HepG2 (cell line): Measurements from ENCODE around the gene TTC22. TPM values are rescaled to one million over a fixed set of nuclear protein-coding genes. Genes with fewer than 3 reads are reported as not detected.

Source experiments
- ATAC-seq: fragments of 200-7000 bp; cut with Tn5 transposase; 3 replicates; pipeline ENCODE4 v1.9.1; 2020; ENCODE audit warnings: mild to moderate bottlenecking, moderate library complexity
- BruUV-seq: library from RNA; stranded (reverse); fragments of 400-500 nt; replicated peaks from 2 replicates; lab custom pipeline; 2021; lab: Mats Ljungman, UMichigan
- CTCF ChIA-PET: fragments of 300-600 bp; formaldehyde crosslinking; extraction: SDS; loops from one replicate; lab custom pipeline; 2021; ENCODE audit warnings: low total read pairs, inconsistent platforms, low intra/inter-chr PET ratio; lab: Yijun Ruan, JAX
- POLR2A ChIA-PET: fragments of 350-600 bp; sonication (Branson Sonifier 250); formaldehyde crosslinking; loops from one replicate; lab custom pipeline; 2020; ENCODE audit warnings: antibody characterized with exemption, inconsistent platforms; lab: Yijun Ruan, JAX
- DNase-seq: peaks from one replicate; pipeline ENCODE4 v3.0.0-alpha.2; 2015; ENCODE audit warnings: low spot score
- FAIRE-seq: peaks from 3 replicates; lab custom pipeline; 2011; peaks lifted over from hg19 to GRCh38; lab: Jason Lieb, UNC
- H2AFZ ChIP-seq: one replicate; pipeline ENCODE4 v1.6.1; 2011; ENCODE audit warnings: low read length, inconsistent platforms
- H3K27ac ChIP-seq: fragments of 300-600 bp; 3 replicates; pipeline ENCODE4 v1.8.0; 2011; ENCODE audit warnings: mixed run types, mild to moderate bottlenecking, mixed read lengths, low read length, inconsistent platforms; ENCODE audit not compliant: insufficient read depth; ENCODE audit errors: extremely low read length
- H3K27me3 ChIP-seq, 2 experiments: fragments of 200-600 bp in 1 of 2; 2 replicates in 1 of 2; 3 replicates in 1 of 2; pipeline versions ENCODE4 v1.6.0 to v1.8.0; 2011; ENCODE audit warnings: low read length in 2 of 2, mild to moderate bottlenecking in 2 of 2, moderate library complexity in 2 of 2, inconsistent platforms in 1 of 2; ENCODE audit not compliant: insufficient read depth in 2 of 2, control insufficient read depth in 1 of 2
- H3K36me3 ChIP-seq, 2 experiments: fragments of 200-600 bp in 1 of 2; replicated peaks in 1 of 2; 2 replicates in 1 of 2; 3 replicates in 1 of 2; pipeline versions ENCODE4 v1.5.1 to v1.8.0; 2011; ENCODE audit warnings: low read length in 2 of 2, inconsistent platforms in 1 of 2; ENCODE audit not compliant: insufficient read depth in 2 of 2, control insufficient read depth in 1 of 2
- H3K4me1 ChIP-seq: 2 replicates; pipeline ENCODE4 v1.5.1; 2012; ENCODE audit warnings: low read length, inconsistent platforms; ENCODE audit not compliant: insufficient read depth
- H3K4me2 ChIP-seq: 2 replicates; pipeline ENCODE4 v1.6.0; 2011; ENCODE audit warnings: low read depth, low read length, inconsistent platforms
- H3K4me3 ChIP-seq, 3 experiments: fragments of 200-600 bp in 1 of 3; sonication (generic), shearing (Covaris generic) in 1 of 3; replicated peaks in 1 of 3; 2 replicates each; pipeline ENCODE4 v1.5.1; 2011 to 2016; ENCODE audit warnings: low read length in 3 of 3, inconsistent platforms in 2 of 3, low read depth in 2 of 3, mild to moderate bottlenecking in 2 of 3, control low read depth in 1 of 3, mixed read lengths in 1 of 3; ENCODE audit not compliant: insufficient read depth in 1 of 3
- H3K79me2 ChIP-seq: one replicate; pipeline ENCODE4 v1.6.1; 2011; ENCODE audit warnings: low read length, inconsistent platforms; ENCODE audit not compliant: insufficient read depth
- H3K9ac ChIP-seq: 2 replicates; pipeline ENCODE4 v1.6.0; 2011; ENCODE audit warnings: mild to moderate bottlenecking, low read depth, low read length, inconsistent platforms; ENCODE audit not compliant: insufficient read depth
- H3K9me3 ChIP-seq: 2 replicates; pipeline ENCODE4 v1.5.1; 2012; ENCODE audit warnings: mild to moderate bottlenecking, low read length
- H4K20me1 ChIP-seq: 2 replicates; pipeline ENCODE4 v1.6.0; 2011; ENCODE audit warnings: inconsistent platforms, mild to moderate bottlenecking, low read length, moderate library complexity; ENCODE audit not compliant: insufficient read depth
- ADNP ChIP-seq: sonication (generic); formaldehyde crosslinking; IDR thresholded peaks from 2 replicates; pipeline ENCODE4 v1.4.0; 2020; ENCODE audit warnings: missing genetic modification reagents
- ARID2 ChIP-seq: sonication (generic); formaldehyde crosslinking; IDR thresholded peaks from 2 replicates; pipeline ENCODE4 v1.8.1; 2022; ENCODE audit warnings: mild to moderate bottlenecking, missing genetic modification reagents, borderline replicate concordance
- ATM ChIP-seq: fragments of 450-650 bp; IDR thresholded peaks from 2 replicates; pipeline ENCODE4 v1.7.1; 2017; ENCODE audit warnings: mild to moderate bottlenecking, borderline replicate concordance
- DBP ChIP-seq: sonication (generic); formaldehyde crosslinking; IDR thresholded peaks from 2 replicates; pipeline ENCODE4 v1.4.0; 2020; ENCODE audit warnings: missing genetic modification reagents; ENCODE audit errors: not compliant biosample characterization
- HBP1 ChIP-seq: IDR thresholded peaks from 2 replicates; pipeline ENCODE4 v1.6.1; 2016; ENCODE audit warnings: low read depth, control low read depth
- MAX ChIP-seq: IDR thresholded peaks from 2 replicates; pipeline ENCODE4 v1.6.1; 2012; ENCODE audit warnings: inconsistent platforms
- NCOR1 ChIP-seq: fragments of 200-600 bp; sonication (generic); IDR thresholded peaks from 2 replicates; pipeline ENCODE4 v1.7.0; 2017; ENCODE audit warnings: antibody characterized with exemption, low read length, borderline replicate concordance
- PCBP2 ChIP-seq: fragments of 200-400 bp; formaldehyde crosslinking; optimal IDR thresholded peaks from 2 replicates; pipeline ENCODE3; 2018; ENCODE audit warnings: low read length, low read depth; ENCODE audit not compliant: poor library complexity, severe bottlenecking
- POLR2G ChIP-seq: fragments of 200-400 bp; formaldehyde crosslinking; IDR thresholded peaks from 2 replicates; pipeline ENCODE4 v1.6.1; 2018; ENCODE audit warnings: mild to moderate bottlenecking, low read depth, low read length, moderate library complexity
- RBM22 ChIP-seq: fragments of 200-400 bp; formaldehyde crosslinking; optimal IDR thresholded peaks from 2 replicates; pipeline ENCODE3; 2017; ENCODE audit warnings: mild to moderate bottlenecking, low read length, moderate library complexity
- SSRP1 ChIP-seq: IDR thresholded peaks from 2 replicates; pipeline ENCODE4 v1.6.1; 2016; ENCODE audit warnings: control low read depth
- ZFP91 ChIP-seq: sonication (generic); formaldehyde crosslinking; IDR thresholded peaks from 2 replicates; pipeline ENCODE4 v1.9.0; 2022; ENCODE audit warnings: missing genetic modification reagents, mild to moderate bottlenecking, borderline replicate concordance
- ZNF275 ChIP-seq: sonication (generic); formaldehyde crosslinking; IDR thresholded peaks from 2 replicates; pipeline ENCODE4 v1.8.0; 2022; ENCODE audit warnings: missing genetic modification reagents, mild to moderate bottlenecking, inconsistent platforms, borderline replicate concordance
- ZNF292 ChIP-seq: sonication (generic); formaldehyde crosslinking; IDR thresholded peaks from 2 replicates; pipeline ENCODE4 v1.8.1; 2022; ENCODE audit warnings: mild to moderate bottlenecking, low read depth, missing genetic modification reagents, borderline replicate concordance
- ZNF576 ChIP-seq: sonication (generic); formaldehyde crosslinking; IDR thresholded peaks from 2 replicates; pipeline ENCODE4 v1.4.0; 2020; ENCODE audit warnings: mild to moderate bottlenecking, missing genetic modification reagents
- WGBS: methylation state at CpG from one replicate; pipeline ENCODE4 v1.1.6; 2017; ENCODE audit warnings: low lambda C conversion rate; 5-methylcytosine and 5-hydroxymethylcytosine counted together
- in situ Hi-C: cut with HindIII; loops from 2 replicates; pipeline ENCODE4 v1.10.0; 2017; ENCODE audit warnings: low pct_unique_long_range_greater_than_20kb; ENCODE audit not compliant: extremely low pct_ligation_motif_present
- intact Hi-C: fragments of 100-400 bp; cut with micrococcal nuclease; formaldehyde crosslinking; loops from one replicate; pipeline ENCODE4 v1.10.0; 2022; ENCODE audit not compliant: unreplicated experiment
- polyA plus RNA-seq, 8 experiments: library from polyadenylated mRNA; depleted of rRNA in 3 of 8; stranded (reverse) in 7 of 8; unstranded in 1 of 8; fragments of >200 nt; fragmentation: Illumina TruSeq in 4 of 8; extraction: Trizol in 4 of 8; gene quantifications; 2 replicates each; pipeline versions ENCODE4 v1.2.1 to v1.2.3, GENCODE V29; 2011 to 2016; ENCODE audit warnings: low read depth in 4 of 8, missing spikeins in 1 of 8, mixed read lengths in 1 of 8; ENCODE audit not compliant: insufficient read depth in 1 of 8
- total RNA-seq, 5 experiments: library from RNA; depleted of rRNA; stranded (reverse); fragments of >200 nt; fragmentation: Illumina TruSeq; extraction: Trizol; gene quantifications; 2 replicates each; pipeline ENCODE4 v1.2.3, GENCODE V29; 2016; ENCODE audit warnings: low read depth in 1 of 5

Gene TTC22
- total and polyA plus RNA-seq, 2 of the 13 experiments (the other 11 are each of a cell fraction or from before 2014, with no cell fraction given), result not detected

- no peak for TF ChIP-seq HBP1 (CRISPR knock-in tag)
These were observed 47.2 kb upstream of the TTC22 start (continued) for GRCh38 chr1:54848134-54848948.

- FAIRE-seq, result no peak
- TF ChIP-seq SSRP1 (CRISPR knock-in tag), result no peak
- no peak for TF ChIP-seq MAX
- TF ChIP-seq RBM22, result peak; percentile 72
- TF ChIP-seq ZNF576 (CRISPR knock-in tag), result no peak
- TF ChIP-seq ATM, result no peak
- TF ChIP-seq ZNF275 (CRISPR knock-in tag), result no peak
- TF ChIP-seq ZFP91 (CRISPR knock-in tag), result peak; percentile 50; the same call in 1 of the 2 replicates
- no peak for TF ChIP-seq DBP
- no peak for TF ChIP-seq NCOR1
- TF ChIP-seq ADNP (CRISPR knock-in tag), result no peak
- TF ChIP-seq POLR2G, result peak; percentile 48
- no peak for TF ChIP-seq PCBP2
- no peak for TF ChIP-seq ZNF292 (CRISPR knock-in tag)
- TF ChIP-seq ARID2 (CRISPR knock-in tag), result no peak
These were observed 45.7 kb upstream of the TTC22 start for GRCh38 chr1:54846716-54847284.

More at GRCh38 chr1:54846716-54847284, 45.7 kb upstream of the TTC22 start:
- intact Hi-C loops (loop anchor here (5.0 kb wide), 1 partner anchor 41 kb away; the partner anchor contains the start of gene DHCR24), in situ Hi-C loops (no loop called here)
- no peak overlapping the region for H3K4me2 ChIP-seq
- POLR2A ChIA-PET, result interaction anchor here (1.0 to 6.6 kb wide), 4 partner anchors 15 to 41 kb away, joined by 3 to 52 read pairs (median 28); partner anchors contain the start of gene DHCR24
- H3K4me1 ChIP-seq, result peaks cover 7% of the 10 kb centered on the region; the same call in 1 of the 2 replicates
- CTCF ChIA-PET, result no interaction called here
- H3K9me3 ChIP-seq, result no peaks in the 10 kb centered on the region
- no peaks in the 10 kb centered on the region for H3K79me2 ChIP-seq
- H4K20me1 ChIP-seq, result peaks cover 24% of the 10 kb centered on the region
- H3K4me3 ChIP-seq, result no peak overlapping the region
- BruUV-seq, result no TSS peak
- peaks cover 21 to 27% of the 10 kb centered on the region in 2 experiments for H3K36me3 ChIP-seq
- H3K27me3 ChIP-seq, result no peaks in the 10 kb centered on the region
- no peak overlapping the region for H3K27ac ChIP-seq
- no peak overlapping the region for H3K9ac ChIP-seq
- H2AFZ ChIP-seq, result no peak overlapping the region
- DNase-seq (no peak), ATAC-seq (peak; percentile 37)
- 83% methylated on average over 9 of the region's 9 CpGs for WGBS
